Lower leg skin (tissue), 4 donors: ENCODE data around the gene IFRD2. TPM values are rescaled to one million over a fixed set of nuclear protein-coding genes. Genes with fewer than 3 reads are reported as not detected.
A peak's percentile ranks its signal among the peaks of the same experiment; 100 is the strongest.
"Not testable (repeated sequence)": the region's sequence is repeated elsewhere in the genome, so short reads cannot be mapped to it uniquely, and the experiment has no call there.

Experiments
- DNase-seq, 2 donors: peaks; one replicate each; pipeline ENCODE4 v3.0.0-alpha.2; 2019; ENCODE audit warnings: low spot score in 2 of 2
- H3K4me3 ChIP-seq: fragments of 200-600 bp; sonication (generic); 2 replicates; pipeline ENCODE4 v1.5.1; 2017; ENCODE audit warnings: mild to moderate bottlenecking, low read depth; ENCODE audit not compliant: poor library complexity, severe bottlenecking
- CTCF ChIP-seq, 3 donors: fragments of 450-650 bp; IDR thresholded peaks; one replicate each; pipeline ENCODE4 v1.5.1; 2016; ENCODE audit warnings: antibody characterized with exemption in 3 of 3, mild to moderate bottlenecking in 3 of 3, moderate library complexity in 2 of 3
- POLR2A ChIP-seq, 2 donors: fragments of 450-650 bp; IDR thresholded peaks; one replicate each; pipeline ENCODE4 v1.6.1; 2016 to 2017; ENCODE audit warnings: antibody characterized with exemption in 2 of 2, mild to moderate bottlenecking in 1 of 2, moderate library complexity in 1 of 2
- WGBS, 2 donors: methylation state at CpG; one replicate each; pipeline ENCODE4 v1.1.5; 2018; 5-methylcytosine and 5-hydroxymethylcytosine counted together
- intact Hi-C: fragments of 100-400 bp; cut with DNase I; formaldehyde crosslinking; loops from one replicate; pipeline ENCODE4 v1.15.0; 2023; ENCODE audit warnings: low total_unique reads
- total RNA-seq, 4 donors: library from RNA; depleted of rRNA; stranded (reverse); fragments of >200 nt; gene quantifications; one replicate each; pipeline ENCODE4 v1.1.0, GENCODE V29; 2016

IFRD2 gene
- total RNA-seq, 4 donors from 2014 or later: 32.9 to 69.0 (median 39.8) TPM

- H3K4me3 ChIP-seq: no peak overlapping the region
- TF ChIP-seq POLR2A (IDR thresholded peaks at IDR 0.05): no peak
- TF ChIP-seq CTCF (IDR thresholded peaks at IDR 0.05): peak in 1 of 3 donors; percentile 98
- peak; percentile 79 to 97 for DNase-seq
- 4 to 11% methylated on average over 31 to 59 of the region's 61 CpGs for WGBS, 2 donors
- intact Hi-C loops: loop anchor here (2.0 to 10.0 kb wide), 2 partner anchors 46 to 148 kb away; no protein-coding TSS in a partner anchor
These were observed 19.1 kb downstream of the IFRD2 start for GRCh38 chr3:50272911-50273688.

- 57 to 66% methylated on average over 10 of the region's 10 CpGs for WGBS, 2 donors
- intact Hi-C loops: loop anchor here (2.0 to 10.0 kb wide), 2 partner anchors 46 to 148 kb away; no protein-coding TSS in a partner anchor
- not testable (repeated sequence) for H3K4me3 ChIP-seq, DNase-seq
These were observed 19.7 kb downstream of the IFRD2 start for GRCh38 chr3:50272538-50272910.

GRCh38 chr3:50271314-50271936, 20.8 kb downstream of the IFRD2 start:
- no peak for DNase-seq
- TF ChIP-seq CTCF (IDR thresholded peaks at IDR 0.05) (no peak), POLR2A (IDR thresholded peaks at IDR 0.05) (no peak)

GRCh38 chr3:50270422-50271224, 21.6 kb downstream of the IFRD2 start:
- 80% methylated on average over 13 to 19 of the region's 19 CpGs for WGBS, 2 donors
- intact Hi-C loops: loop anchor here (10.0 kb wide), 1 partner anchor 146 kb away; no protein-coding TSS in a partner anchor
- H3K4me3 ChIP-seq: no peak overlapping the region
- TF ChIP-seq CTCF (IDR thresholded peaks at IDR 0.05) (no peak), POLR2A (IDR thresholded peaks at IDR 0.05) (no peak)
- DNase-seq: no peak

More at GRCh38 chr3:50271314-50271936, 20.8 kb downstream of the IFRD2 start:
- no peak overlapping the region for H3K4me3 ChIP-seq
- WGBS, 2 donors: 77 to 81% methylated on average over 10 of the region's 10 CpGs
- intact Hi-C loops: loop anchor here (10.0 kb wide), 1 partner anchor 147 kb away; no protein-coding TSS in a partner anchor

- no peak overlapping the region for H3K4me3 ChIP-seq
- TF ChIP-seq CTCF (IDR thresholded peaks at IDR 0.05) (no peak), POLR2A (IDR thresholded peaks at IDR 0.05) (no peak)
- intact Hi-C loops: loop anchor here (10.0 kb wide), 1 partner anchor 145 kb away; no protein-coding TSS in a partner anchor
- 69 to 73% methylated on average over 4 to 8 of the region's 8 CpGs for WGBS, 2 donors
- DNase-seq: no peak
These were observed 22.2 kb downstream of the IFRD2 start for GRCh38 chr3:50269977-50270413.
